OCI-LY7 (cell line): ENCODE data around the gene CEP170.

ENCODE experiments used
- CTCF ChIP-seq: fragments of 200-600 bp; sonication (generic); conservative IDR thresholded peaks from 2 replicates; pipeline ENCODE4 v1.5.1; 2014; ENCODE audit warnings: mild to moderate bottlenecking, antibody characterized with exemption, low read length, moderate library complexity, mixed read lengths
- EZH2phosphoT487 ChIP-seq: fragments of 200-600 bp; sonication (generic); IDR thresholded peaks from 2 replicates; pipeline ENCODE4 v1.6.1; 2018; ENCODE audit warnings: low read depth, borderline replicate concordance, mild to moderate bottlenecking, mixed run types, antibody characterized with exemption, low read length, moderate library complexity, mixed read lengths

- TF ChIP-seq CTCF (no peak), EZH2phosphoT487 (no peak)
Observed at GRCh38 chr1:243260221-243260880, 5.3 kb upstream of the CEP170 start.
